Subcutaneous adipose tissue (tissue), 4 donors: ENCODE measurements around the gene AOC2. TPM values are rescaled to one million over a fixed set of nuclear protein-coding genes. Genes with fewer than 3 reads are reported as not detected.

Experiments
- total RNA-seq, 4 donors: library from RNA; depleted of rRNA; stranded (reverse); fragments of >200 nt; gene quantifications; one replicate each; pipeline ENCODE4 v1.1.0, GENCODE V29; 2016
- TF ChIP-seq, protein P1 (sequence below): fragments of 450-650 bp; IDR thresholded peaks from one replicate; pipeline ENCODE4 v1.5.1; 2016; ENCODE audit warnings: low read depth, mild to moderate bottlenecking, control low read depth, antibody characterized with exemption, moderate library complexity

AOC2 gene
- total RNA-seq, 4 donors from 2014 or later: 4.1 to 15.0 (median 9.4) TPM

DNA sequence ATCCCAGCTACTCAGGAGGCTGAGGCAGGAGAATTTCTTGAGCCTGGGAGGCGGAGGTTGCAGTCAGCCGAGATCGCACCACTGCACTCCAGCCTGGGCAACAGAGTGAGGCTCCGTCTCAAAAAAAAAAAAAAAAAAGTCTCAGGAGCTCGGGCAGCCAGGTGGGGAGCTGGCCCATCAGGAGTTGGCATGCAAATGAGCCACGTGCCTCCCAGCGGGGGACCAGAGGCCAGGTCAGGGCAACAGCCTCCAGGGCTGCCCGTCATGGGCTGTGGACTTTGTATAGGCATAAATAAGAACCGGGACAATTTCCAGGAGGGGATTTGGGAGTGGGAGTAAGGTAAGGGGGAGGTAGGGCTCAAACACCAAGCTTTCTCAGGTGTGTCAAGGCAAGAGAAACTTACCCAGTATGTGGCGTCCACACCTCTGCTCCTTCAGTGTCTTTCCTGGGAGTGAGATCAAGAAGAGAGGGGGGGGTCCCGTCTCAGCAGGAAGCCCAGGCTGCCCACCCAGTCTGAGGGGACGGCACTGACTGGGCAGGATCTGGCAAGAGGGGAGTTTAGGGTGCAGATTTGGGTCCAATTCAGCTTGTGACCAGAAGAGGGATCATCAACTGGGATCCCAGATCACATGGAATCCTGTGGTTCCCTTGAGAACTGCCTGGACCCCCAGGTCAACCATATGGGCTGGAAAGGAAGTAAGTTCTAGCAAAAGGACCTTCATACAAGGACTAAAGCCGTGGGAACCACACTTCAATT is 33.9 kb downstream of the AOC2 start:
- TF ChIP-seq, protein P1, sequence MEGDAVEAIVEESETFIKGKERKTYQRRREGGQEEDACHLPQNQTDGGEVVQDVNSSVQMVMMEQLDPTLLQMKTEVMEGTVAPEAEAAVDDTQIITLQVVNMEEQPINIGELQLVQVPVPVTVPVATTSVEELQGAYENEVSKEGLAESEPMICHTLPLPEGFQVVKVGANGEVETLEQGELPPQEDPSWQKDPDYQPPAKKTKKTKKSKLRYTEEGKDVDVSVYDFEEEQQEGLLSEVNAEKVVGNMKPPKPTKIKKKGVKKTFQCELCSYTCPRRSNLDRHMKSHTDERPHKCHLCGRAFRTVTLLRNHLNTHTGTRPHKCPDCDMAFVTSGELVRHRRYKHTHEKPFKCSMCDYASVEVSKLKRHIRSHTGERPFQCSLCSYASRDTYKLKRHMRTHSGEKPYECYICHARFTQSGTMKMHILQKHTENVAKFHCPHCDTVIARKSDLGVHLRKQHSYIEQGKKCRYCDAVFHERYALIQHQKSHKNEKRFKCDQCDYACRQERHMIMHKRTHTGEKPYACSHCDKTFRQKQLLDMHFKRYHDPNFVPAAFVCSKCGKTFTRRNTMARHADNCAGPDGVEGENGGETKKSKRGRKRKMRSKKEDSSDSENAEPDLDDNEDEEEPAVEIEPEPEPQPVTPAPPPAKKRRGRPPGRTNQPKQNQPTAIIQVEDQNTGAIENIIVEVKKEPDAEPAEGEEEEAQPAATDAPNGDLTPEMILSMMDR: no peak

DNA sequence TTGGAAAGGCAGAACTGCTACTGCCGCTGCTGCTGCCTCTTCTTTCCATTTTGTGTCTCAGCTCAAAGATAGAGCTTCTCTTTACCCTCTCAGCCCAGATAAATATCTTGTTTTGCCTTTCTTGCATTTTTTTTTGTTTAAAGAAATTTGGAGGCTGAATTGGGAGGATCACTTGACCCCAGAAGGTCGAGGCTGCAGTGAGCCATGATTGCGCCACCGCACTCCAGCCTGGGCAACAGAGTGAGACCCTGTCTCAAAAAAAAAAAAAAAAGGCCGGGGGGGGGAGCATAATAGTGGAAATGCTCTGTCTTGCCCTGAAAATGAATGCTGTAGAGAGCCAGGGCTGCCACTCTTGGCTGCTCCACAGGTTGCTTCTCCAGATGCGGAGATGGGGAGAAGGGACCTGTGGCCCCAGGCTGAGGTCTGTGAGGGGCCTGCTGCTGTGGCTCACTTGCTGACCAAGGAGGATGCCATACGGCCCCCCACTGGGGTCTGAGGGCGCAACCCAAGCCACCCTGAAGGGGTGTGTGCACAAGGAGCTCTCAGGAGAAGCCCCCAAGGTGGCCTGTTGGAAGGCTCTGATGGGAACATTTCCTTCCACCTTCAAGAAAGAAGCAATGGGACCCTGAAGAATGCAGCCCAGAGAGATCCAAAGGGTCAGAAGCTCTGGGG is 34.7 kb downstream of the AOC2 start:
- TF ChIP-seq, protein P1: no peak

DNA sequence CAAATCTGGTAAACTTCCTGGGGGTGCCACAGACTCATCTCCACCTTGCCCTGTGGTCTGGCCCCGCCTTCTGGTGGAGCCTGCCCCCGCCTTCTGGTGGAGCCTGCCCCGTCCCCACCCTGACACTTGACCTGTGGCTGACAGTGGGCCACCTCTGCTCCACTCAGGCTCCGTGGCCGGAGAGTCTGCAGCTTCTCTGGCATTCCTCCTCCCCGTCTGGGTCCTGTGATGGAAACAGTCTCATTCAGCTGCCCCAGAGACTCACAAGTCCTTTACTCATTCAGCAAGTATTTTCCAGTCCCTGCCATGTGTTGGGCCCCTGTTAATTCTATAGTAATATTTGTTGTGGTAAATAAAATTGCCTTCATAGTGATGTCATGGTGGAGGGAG is 35.2 kb downstream of the AOC2 start:
- TF ChIP-seq, protein P1: no peak

GRCh38 chr17:42880776-42881310 is 36.5 kb downstream of the AOC2 start:
- TF ChIP-seq, protein P1: no peak

DNA sequence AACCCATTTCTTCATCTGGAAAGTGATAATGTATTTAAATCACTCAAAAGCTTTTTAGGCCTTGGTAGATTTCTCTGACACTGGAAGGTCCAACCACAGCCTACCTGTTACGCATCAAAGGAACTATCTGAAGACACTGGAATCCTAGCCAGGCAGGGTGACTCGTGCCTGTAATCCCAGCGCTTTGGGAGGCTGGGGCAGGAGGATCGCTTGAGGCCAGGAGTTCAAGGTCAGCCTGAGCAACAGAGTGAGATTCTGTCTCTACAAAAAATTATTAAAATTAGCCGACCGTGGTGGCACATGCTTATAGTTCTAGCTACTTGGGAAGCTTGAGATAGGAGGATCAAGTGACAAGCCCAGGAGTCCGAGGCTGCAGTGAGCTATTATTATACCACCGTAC is 37.8 kb downstream of the AOC2 start:
- TF ChIP-seq, protein P1: no peak

DNA sequence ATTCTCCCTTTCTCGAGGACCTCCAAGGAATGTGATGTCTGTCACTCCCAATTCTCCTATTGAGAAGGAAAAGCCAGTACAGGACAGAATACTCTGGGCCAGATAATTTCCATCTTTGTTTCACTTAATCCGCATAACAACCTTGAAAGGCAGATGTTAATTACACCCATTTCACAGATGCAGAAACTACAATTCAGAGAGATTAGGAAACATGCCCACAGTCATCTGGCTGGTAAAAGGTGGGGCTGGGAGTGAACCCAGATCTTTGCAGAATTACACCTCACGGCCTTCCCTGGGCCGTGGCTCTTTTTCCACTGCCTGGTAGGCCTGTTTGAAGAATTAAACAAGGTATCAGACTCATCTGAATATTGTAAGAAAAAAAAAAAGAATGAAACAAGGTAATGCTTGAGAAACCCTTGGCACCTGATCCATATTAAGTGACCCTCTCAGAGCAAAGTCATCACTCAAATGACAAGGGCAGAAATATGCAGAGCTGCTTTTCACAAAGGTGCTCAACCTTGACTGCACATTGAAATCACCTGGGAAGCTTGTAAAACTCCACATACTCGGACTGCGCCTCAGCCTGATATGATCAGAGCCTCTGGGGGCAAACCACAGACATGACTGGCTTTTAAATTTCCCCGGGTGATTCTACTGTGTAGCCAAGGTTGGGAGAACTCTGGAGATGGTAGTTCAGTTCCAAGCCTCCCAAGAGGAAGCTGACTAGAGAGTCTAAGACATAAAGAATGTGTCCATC is 39.6 kb downstream of the AOC2 start:
- TF ChIP-seq, protein P1: no peak
